ENCODE measurements around the gene SMIM5.

The SMIM5 gene

DNA sequence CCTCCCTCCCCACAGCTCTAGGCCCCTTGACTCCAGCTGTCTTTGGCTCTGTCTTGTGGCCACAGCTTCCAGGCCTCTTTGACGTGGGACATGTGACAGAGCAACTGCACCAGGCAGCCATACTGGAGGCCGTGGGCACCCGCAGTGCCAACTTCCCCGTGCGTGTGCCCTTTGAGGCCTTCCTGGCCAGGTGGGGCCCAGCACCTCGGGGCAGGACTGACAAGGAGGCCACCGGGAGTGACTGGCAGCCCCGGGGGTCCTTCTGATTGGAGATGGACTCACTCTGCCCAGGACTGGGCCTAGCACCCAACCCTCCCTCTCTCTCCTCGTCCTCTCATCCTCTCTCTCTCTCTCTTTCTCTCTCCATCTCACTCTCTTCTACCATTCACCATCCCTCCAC is 30.1 kb upstream of the SMIM5 start:
- no peak for DNase-seq (ENCODE audit: low read depth)

DNA sequence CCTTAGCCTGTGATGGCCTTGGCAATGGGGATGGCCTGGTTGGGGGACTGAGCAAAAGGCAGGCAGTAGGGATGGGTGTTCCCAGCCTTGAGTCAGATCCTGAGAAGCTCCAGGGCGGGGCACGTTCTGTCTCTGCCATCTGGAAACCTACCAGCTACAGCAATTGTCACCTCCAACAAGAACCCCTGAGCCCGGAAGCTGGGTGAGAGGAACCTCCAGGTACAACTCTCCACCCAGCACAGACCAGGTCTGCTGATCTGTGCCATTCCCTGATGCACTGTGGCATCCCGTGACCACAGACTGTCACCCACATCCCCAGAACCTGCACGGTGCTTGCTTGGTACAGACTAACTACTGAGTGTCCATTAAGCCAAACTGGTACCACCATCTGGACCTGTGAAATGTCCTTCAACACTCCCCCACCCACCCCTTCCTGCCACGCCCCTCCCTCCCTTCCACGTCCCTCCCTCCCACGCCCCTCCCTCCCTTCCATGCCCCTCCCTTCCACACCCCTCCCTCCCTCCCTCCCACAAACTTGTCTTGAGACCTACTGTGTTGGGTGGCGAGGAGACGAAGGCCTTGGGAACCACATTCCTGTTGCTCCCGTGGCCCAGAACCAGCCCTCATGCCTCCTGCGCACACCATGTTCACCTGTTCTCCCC is 29.1 kb upstream of the SMIM5 start:
- no peak for DNase-seq (ENCODE audit: low read depth)

DNA sequence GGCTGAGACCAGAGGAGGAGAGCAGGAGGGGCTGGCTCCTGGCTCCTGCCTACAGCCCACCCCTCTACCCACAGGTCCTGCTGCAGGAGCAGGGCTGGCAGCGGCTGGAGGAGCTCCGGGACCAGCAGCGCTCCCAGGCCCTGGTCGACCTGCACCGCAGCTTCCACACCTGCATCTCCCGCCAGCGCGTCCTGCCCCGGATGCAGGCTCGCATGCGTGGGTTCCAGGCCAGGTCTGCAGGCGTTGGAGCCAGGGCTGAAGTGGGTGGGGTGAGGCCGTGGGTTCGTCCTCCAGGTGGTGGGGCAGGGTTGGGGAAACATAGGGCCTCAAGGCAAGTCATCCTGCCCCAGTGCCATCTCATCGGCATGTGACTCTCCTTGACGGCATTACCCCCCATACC is 27.4 kb upstream of the SMIM5 start:
- no peak for DNase-seq (ENCODE audit: low read depth)

DNA sequence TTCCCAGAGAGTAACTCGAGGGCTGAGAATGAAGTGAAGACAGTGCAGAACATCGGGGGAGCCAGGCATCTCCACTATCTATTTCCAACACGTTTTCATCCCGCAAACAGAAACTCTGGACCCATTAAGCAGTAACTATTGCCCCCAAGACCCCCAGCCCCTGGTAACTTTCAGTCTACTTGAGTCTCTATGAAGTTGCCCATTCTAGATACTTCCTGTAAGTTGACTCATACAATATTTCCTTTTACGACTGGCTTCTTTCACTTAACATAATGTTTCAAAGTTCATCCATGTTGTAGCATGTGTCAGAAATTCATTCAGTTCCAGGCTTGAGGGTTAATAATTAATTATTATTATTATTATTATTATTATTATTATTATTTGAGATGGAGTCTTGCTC is 26.1 kb upstream of the SMIM5 start:
- DNase-seq (ENCODE audit: low read depth) = no peak

DNA sequence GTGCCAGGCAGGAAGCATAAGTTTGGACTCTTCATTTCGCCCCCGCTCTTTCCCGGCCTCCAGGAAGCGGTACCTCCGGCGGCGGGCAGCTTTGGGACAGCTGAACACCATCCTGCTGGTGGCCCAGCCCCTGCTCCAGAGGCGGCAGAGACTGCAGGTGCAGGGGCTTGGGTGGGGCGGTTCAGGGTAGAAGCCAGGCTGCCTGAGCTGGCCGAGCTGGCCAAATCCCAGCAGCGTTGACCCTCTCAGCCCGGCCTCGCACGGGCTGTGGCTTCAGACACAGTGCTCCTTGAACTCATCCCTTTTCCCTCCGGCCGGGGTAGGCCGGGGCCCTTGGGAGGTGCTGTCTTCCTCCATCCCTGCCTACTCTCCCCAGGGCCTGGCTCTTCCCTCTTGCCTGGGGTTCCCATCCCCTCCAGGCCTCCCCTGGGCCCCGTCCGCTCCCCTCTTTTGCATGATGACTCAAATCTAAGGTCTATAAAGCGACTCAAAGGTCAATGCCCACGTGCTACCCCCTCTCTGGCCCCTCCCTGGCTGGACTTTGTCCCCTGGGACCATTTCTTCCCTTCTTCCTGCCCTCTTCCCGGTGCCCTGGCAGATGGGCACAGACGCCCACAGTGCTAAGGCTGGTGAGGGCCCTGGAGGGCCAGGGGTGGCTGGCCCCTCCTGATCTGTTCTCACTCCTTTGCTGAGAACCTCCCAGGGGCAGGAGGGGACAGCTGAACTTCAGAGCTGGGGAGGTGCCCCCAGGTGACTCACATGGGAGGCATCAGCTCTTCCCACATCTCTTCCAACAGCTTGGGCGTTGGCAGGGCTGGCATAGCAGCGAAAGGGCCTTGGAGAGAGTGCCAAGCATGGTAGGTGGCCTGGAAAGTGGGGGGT is 22.9 kb upstream of the SMIM5 start:
- DNase-seq (ENCODE audit: low read depth) = no peak

DNA sequence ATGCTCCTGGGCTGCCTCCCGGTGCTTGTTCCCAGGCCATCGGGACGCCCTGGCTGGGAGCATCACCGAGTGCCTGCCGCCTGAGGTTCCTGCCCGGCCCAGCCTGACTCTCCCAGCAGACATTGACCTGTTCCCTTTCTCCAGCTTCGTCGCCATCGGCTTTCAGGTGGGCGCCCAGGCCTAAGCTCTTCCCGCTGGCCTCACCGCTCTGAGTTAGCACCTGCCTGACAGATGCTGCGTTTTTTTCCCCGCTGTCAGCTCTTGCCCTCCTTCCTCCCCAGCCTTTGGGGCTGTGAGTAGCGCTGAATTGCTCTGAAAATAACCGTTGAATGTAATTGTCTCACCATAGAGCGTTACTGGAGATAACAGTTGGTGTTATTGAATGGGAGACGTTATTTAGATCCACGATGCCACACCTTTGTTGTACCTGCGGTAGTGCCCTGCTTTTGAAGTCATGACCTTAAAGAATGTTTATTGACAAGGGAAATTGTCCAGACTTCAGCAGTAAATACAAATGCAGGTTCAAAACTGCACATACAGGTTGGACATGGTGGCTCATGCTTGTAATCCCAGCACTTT is 21.3 kb upstream of the SMIM5 start:
- no peak for DNase-seq (ENCODE audit: low read depth)

DNA sequence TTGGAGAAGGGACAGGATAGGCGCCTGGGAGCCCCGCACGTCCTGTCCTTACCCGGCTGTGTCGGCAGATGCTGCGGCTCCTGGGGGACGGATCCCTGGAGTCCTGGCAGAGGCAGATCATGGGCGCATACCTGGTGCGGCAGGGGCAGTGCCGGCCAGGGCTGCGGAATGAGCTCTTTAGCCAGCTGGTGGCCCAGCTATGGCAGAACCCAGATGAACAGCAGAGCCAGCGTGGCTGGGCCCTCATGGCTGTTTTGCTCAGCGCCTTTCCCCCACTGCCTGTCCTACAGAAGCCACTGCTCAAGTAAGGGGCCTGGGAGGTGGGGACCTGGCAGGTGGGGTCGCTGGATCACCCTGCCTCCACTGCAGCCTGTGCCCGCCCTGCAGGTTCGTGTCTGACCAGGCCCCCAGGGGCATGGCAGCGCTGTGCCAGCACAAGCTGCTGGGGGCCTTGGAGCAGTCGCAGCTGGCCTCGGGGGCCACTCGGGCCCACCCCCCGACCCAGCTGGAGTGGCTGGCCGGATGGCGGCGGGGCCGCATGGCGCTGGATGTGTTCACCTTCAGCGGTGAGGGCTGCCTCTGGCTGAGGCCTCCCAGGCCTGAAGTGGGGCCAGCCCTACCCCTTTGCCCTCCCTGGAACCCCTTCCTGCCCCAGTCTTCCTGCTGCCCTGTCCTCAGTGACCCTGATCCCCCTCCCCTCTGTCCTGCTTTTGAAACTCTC is 20.2 kb upstream of the SMIM5 start:
- DNase-seq (ENCODE audit: low read depth) = no peak

DNA sequence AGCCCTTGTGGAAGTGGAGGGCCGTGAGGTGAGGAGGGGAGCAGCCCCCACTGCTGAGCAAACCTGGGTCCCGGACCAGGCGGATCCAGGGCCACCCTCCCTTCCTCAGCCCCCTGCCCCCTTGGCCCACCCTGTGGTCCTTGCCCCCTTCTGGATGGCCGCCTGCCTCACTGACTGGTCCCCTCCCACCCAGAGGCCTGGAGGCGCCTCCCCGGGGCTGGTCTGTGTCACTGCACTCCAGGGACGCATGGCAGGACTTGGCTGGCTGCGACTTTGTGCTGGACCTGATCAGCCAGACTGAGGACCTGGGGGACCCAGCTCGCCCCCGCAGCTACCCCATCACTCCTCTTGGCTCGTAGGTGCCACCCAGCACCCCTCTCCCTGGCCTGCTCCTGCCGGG is 19.2 kb upstream of the SMIM5 start:
- no peak for DNase-seq (ENCODE audit: low read depth)

DNA sequence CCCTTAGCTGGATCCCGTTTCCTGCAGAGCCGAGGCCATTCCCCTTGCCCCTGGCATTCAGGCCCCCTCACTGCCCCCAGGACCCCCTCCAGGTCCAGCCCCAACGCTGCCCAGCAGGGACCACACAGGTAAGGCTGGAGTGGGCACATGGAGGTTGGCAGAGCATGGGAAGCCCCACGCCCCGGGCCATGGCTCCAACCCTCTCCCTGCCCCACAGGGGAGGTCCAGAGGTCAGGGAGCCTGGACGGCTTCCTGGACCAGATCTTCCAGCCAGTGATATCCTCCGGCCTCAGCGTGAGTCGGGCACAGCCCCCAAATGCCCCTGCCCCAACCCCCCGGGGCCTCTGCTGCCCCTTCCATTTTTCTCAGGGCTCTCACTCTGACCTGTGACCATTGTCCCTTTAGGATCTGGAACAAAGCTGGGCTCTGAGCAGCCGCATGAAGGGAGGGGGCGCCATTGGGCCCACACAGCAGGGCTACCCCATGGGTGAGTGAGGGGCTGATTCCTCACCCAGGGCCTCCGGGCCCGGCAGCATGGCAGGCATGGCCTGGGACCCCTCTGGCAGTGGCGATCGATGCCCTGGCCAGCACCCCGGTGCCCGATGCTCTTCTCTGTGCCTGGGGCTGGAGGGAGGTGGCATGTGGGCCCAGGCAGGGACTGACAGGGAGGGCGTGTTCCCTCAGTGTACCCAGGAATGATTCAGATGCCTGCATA is 18.5 kb upstream of the SMIM5 start:
- DNase-seq (ENCODE audit: low read depth) = no peak

DNA sequence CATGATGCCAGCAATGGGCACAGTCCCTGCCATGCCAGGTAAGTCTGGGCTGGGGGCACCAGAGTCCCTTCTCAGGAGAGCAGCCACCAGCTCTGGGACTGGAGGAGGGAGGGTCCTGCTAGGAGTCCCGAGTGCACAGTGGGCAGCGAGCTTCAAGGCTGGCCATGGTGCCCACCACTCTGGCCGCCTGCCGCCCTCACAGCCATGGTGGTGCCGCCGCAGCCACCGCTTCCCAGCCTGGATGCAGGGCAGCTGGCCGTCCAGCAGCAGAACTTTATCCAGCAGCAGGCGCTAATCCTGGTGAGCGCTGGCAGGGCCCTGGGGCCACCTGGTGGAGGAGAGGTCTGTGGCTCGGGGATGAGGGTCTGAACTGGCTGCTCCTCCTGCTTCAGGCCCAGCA is 17.9 kb upstream of the SMIM5 start:
- DNase-seq (ENCODE audit: low read depth) = no peak

DNA sequence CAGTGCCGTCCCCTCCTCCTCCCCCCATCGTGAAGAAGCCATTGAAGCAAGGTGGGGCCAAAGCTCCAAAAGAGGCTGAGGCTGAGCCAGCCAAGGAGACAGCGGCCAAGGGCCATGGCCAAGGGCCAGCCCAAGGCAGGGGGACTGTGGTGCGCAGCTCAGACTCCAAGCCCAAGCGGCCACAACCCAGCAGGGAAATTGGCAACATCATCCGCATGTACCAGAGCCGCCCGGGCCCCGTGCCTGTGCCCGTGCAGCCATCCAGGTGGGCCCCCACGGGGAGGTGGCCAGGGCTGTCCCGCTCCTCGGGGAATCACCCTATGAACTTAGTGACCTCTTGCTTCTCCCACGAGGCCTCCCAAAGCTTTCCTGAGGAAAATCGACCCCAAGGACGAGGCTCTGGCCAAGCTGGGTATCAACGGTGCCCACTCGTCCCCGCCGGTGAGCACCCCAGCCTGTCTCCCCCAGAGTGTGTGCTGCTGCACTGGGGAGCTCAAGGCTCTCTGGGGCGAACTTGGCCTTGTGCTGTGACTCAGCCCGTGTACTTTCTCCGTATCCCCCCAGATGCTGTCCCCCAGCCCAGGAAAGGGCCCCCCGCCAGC is 16.6 kb upstream of the SMIM5 start:
- DNase-seq (ENCODE audit: low read depth) = no peak

DNA sequence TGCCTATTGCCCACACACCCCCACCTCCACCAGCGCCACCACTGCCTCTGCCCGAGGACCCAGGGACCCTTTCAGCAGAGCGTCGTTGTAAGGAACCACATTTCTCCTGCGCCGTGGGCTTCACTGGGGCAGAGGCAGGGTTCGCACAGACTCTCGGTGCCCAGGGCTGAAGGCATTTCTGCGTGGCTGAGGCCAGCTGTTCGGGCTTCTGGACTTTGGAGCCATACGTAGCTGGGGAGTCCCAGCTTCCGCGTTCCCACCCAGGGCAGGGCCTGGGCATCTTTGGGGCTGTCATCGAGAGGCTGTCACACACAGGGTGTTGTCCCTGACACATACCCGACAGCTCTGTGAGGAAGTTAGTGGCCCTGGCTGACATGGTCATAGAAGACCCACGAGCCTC is 16.0 kb upstream of the SMIM5 start:
- DNase-seq (ENCODE audit: low read depth) = no peak

DNA sequence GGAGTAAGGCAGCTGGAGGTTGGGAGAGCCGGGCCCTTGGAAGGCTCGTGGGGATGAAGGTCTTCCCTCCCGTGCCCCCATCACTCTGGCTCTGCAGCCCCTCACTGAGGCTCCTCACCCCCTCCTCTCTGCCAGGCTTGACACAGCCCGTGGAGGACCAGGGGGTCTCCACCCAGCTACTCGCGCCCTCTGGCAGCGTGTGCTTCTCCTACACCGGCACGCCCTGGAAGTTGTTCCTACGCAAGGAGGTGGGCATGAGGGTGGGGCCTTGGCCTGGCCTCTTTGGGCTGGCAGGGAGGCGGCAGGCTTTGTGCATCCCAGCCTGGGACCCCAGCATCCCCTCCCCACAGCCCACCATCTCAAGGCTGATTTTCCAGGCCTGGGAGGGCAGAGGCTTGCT is 15.6 kb upstream of the SMIM5 start:
- no peak for DNase-seq (ENCODE audit: low read depth)

DNA sequence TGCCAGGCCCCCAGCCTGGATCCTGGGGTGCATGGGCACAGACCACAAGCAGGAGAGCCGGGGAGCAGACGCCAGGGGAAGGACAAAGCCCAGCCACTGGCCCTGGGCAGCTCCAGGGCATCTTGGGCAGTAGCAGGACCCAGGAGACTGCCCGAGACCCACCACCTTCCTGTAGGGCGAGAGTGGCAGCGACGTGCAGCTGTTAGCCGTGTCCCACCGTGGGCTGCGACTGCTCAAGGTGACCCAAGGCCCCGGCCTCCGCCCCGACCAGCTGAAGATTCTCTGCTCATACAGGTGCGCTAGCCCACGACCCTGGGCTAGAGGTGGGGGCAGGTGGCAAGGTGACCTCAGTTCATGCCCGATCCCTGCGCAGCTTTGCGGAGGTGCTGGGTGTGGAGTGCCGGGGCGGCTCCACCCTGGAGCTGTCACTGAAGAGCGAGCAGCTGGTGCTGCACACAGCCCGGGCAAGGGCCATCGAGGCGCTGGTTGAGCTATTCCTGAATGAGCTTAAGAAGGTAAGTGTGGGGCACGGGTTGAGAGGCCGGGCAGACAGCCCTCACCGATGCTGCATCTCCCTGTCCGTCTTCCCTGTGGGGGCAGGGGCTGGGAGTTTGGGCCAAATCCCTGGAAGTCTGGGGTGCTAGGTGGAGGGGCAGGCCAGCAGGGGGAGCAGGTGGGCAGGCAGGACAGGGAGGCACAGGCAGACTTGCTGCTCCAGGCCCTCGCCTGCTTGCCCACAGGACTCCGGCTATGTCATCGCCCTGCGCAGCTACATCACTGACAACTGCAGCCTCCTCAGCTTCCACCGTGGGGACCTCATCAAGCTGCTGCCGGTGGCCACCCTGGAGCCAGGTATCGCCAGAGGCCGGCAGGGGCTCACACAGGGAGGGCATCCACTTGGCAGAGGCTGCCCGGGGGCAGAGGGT is 13.5 kb upstream of the SMIM5 start:
- DNase-seq (ENCODE audit: low read depth) = no peak

DNA sequence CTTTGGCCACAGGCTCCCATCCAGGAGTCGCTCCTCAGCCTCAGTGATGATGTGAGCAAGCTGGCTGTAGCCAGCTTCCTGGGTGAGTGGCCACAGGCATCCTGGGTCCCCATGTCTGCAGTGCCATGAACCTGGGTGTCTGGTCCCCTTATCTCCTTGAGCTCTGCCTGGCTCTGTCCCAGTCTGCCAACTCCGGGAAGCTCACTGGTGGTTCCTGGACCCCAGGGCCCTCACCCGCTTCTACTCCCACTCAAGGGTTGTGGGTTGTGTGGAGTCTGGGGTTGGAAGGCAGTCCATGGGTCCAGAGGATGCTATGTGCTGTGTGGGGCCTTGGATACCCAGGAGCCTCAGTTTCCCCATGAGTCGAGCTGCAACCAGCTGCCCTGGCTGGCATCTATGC is 11.7 kb upstream of the SMIM5 start:
- DNase-seq (ENCODE audit: low read depth) = no peak

DNA sequence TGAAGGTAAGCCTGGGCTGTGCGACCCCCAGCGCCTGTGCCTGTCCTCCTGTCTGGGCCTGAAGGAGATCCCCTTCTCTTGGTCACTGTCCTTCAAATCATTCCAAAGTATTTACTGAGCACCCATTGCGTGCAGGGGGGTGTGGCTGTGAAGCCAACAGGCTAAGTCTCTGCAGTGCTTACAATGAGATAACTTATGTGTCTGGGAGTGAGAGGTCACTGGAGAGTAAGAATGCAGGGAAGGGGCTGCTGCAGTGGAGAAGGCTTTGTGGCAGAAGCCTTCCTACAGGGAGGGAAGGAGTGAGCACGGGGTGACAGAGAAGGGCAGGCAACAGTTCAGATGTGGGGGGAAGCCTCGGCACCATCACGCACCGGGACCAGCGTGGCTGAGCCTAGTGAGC is 11.2 kb upstream of the SMIM5 start:
- no peak for DNase-seq (ENCODE audit: low read depth)

DNA sequence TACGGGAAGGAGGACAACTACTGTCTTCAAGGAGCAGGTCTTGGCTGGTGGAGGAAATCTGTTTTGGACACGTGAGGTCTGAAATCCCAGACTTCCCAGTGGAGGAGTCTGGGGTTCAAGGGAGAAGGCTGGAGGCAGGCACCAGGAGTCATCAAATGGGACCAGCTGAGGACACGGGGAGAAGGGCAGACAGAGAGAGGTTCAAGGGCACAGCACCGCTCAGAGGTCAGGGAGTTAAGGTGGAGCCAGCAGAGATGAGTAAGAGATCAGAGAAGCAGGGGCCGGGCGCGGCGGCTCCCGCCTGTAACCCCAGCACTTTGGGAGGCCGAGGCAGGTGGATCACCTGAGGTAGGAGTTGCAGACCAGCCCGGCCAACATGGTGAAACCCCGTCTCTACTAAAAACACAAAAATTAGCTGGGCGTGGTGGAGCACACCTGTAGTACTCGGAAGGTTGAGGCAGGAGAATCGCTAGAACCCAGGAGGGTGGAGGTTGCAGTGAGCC is 10.4 kb upstream of the SMIM5 start:
- DNase-seq (ENCODE audit: low read depth) = no peak

DNA sequence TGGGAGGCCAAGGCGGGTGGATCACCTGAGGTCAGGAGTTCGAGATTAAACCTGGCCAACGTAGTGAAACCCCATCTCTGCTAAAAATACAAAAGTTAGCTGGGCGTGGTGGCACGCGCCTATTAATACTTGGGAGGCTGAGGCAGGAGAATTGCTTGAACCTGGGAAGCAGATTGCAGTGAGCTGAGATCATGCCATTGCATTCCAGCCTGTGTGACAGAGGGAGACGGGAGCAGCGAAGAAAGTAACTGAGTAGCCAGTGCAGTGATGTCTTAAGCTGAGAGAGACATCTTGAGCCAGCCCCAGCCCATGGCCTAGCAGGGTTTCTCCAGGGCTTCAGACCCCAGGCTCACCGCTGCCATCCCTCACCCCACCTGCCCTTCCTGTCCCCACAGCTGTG is 9.8 kb upstream of the SMIM5 start:
- DNase-seq (ENCODE audit: low read depth) = no peak

DNA sequence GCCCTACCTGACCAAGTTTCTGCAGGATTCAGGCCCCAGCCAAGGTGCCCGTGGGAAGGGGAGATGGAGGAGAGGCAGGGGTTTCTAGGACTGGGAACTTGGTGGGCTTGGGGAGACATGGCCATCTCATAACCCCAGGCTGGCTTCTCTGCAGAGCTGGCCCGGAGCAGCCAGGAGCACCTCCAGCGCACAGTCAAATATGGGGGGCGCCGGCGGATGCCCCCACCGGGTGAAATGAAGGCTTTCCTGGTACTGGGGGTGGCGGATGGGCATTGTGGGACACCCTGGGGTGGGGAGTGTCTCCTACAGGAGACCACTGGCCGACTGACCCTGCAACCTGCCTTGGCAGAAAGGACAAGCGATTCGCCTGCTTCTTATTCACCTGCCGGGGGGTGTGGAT is 9.2 kb upstream of the SMIM5 start:
- DNase-seq (ENCODE audit: low read depth) = no peak

DNA sequence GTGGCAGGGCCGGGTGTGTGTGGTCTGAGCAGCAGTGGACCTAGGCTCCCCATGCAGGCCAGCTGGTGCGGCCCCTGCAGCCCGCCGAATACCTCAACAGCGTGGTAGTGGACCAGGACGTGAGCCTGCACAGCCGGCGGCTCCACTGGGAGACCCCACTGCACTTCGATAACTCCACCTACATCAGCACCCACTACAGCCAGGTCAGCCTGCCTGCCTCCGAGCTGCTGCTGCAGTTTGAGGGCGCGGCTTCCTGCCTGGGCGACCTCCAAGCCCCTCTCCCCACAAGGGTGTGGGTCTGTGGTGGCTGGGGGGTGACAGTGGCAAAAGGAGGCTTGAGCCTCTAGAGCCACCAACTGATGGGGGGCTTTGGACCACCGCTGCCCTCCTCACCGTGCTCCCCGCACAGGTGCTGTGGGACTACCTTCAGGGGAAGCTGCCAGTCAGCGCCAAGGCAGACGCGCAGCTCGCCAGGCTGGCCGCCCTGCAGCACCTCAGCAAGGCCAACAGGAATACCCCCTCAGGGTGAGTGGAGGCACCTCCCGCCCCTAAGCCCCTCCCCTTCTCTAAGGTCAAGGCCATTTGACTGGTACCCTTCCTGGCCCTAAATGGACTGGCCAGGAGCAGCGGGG is 8.4 kb upstream of the SMIM5 start:
- DNase-seq (ENCODE audit: low read depth) = no peak
